K562 (cell line): ENCODE results near the gene SGIP1. TPM values are rescaled to one million over a fixed set of nuclear protein-coding genes. Genes with fewer than 3 reads are reported as not detected.

Experiments
- ATAC-seq: fragments of 200-7000 bp; cut with Tn5 transposase; 3 replicates; pipeline ENCODE4 v1.9.1; 2020; ENCODE audit warnings: moderate library complexity
- BruUV-seq: library from RNA; stranded (reverse); fragments of 400-500 nt; replicated peaks from 2 replicates; lab custom pipeline; 2021; lab: Mats Ljungman, UMichigan
- CTCF ChIA-PET: fragments of 300-600 bp; formaldehyde crosslinking; extraction: SDS; loops from one replicate; lab custom pipeline; 2021; ENCODE audit warnings: low intra/inter-chr PET ratio; lab: Yijun Ruan, JAX
- POLR2A ChIA-PET: fragments of 300-600, 350-650 bp; sonication (Branson Sonifier 250); formaldehyde crosslinking; extraction: SDS; loops from one replicate; lab custom pipeline; 2021; ENCODE audit warnings: antibody characterized with exemption, inconsistent platforms; lab: Yijun Ruan, JAX
- DNase-seq, 4 experiments: peaks; one replicate each; pipeline versions ENCODE4 v3.0.0 to v3.0.0-alpha.2; 2011 to 2018; ENCODE audit warnings: low spot score in 3 of 4, mixed read lengths in 3 of 4; ENCODE audit errors: extremely low read depth in 1 of 4
- FAIRE-seq: peaks from 2 replicates; lab custom pipeline; 2011; peaks lifted over from hg19 to GRCh38; lab: Jason Lieb, UNC
- H2AFZ ChIP-seq: 2 replicates; pipeline ENCODE4 v1.6.0; 2011; ENCODE audit warnings: low read depth, low read length, control low read depth, inconsistent platforms
- H3K27ac ChIP-seq: fragments of 200-600 bp; 3 replicates; pipeline ENCODE4 v1.8.0; 2011; ENCODE audit warnings: low read depth, mild to moderate bottlenecking, control low read depth, inconsistent platforms, low read length, moderate library complexity, mixed read lengths; ENCODE audit errors: extremely low read depth
- H3K27me3 ChIP-seq, 2 experiments: fragments of 300-600 bp in 1 of 2; 2 replicates in 1 of 2; 3 replicates in 1 of 2; pipeline versions ENCODE4 v1.6.0 to v1.8.0; 2011; ENCODE audit warnings: inconsistent platforms in 2 of 2, low read length in 2 of 2, mild to moderate bottlenecking in 1 of 2, mixed read lengths in 1 of 2, moderate library complexity in 1 of 2; ENCODE audit not compliant: control insufficient read depth in 2 of 2, insufficient read depth in 2 of 2
- H3K36me3 ChIP-seq: fragments of 300-600 bp; 3 replicates; pipeline ENCODE4 v1.8.0; 2011; ENCODE audit warnings: mild to moderate bottlenecking, low read length, inconsistent platforms; ENCODE audit not compliant: control insufficient read depth, insufficient read depth
- H3K4me1 ChIP-seq, 2 experiments: fragments of 200-600 bp in 1 of 2; replicated peaks in 1 of 2; 2 replicates in 1 of 2; 3 replicates in 1 of 2; pipeline versions ENCODE4 v1.5.1 to v1.8.0; 2011; ENCODE audit warnings: inconsistent platforms in 2 of 2, low read length in 2 of 2, mild to moderate bottlenecking in 1 of 2, mixed read lengths in 1 of 2, moderate library complexity in 1 of 2; ENCODE audit not compliant: control insufficient read depth in 2 of 2, insufficient read depth in 2 of 2
- H3K4me2 ChIP-seq: 2 replicates; pipeline ENCODE4 v1.6.1; 2011; ENCODE audit warnings: low read length, control low read depth, inconsistent platforms, mixed read lengths; ENCODE audit not compliant: insufficient read depth
- H3K4me3 ChIP-seq: fragments of 200-600 bp; sonication (generic), shearing (Covaris generic); 2 replicates; pipeline ENCODE4 v1.5.1; 2016; ENCODE audit warnings: control low read depth, inconsistent platforms
- H3K79me2 ChIP-seq: fragments of 200-600 bp; 3 replicates; pipeline ENCODE4 v1.8.0; 2011; ENCODE audit warnings: low read length, inconsistent platforms; ENCODE audit not compliant: control insufficient read depth, insufficient read depth
- H3K9ac ChIP-seq, 2 experiments: 2 replicates each; pipeline versions ENCODE4 v1.6.0 to v1.6.1; 2011; ENCODE audit warnings: low read depth in 2 of 2, low read length in 2 of 2, control low read depth in 1 of 2, inconsistent platforms in 1 of 2, mild to moderate bottlenecking in 1 of 2, mixed read lengths in 1 of 2; ENCODE audit not compliant: insufficient read depth in 1 of 2
- H3K9me1 ChIP-seq: one replicate; pipeline ENCODE4 v1.6.0; 2011; ENCODE audit warnings: inconsistent platforms, mild to moderate bottlenecking, low read length, moderate library complexity; ENCODE audit not compliant: control insufficient read depth, insufficient read depth
- H3K9me3 ChIP-seq: replicated peaks from 2 replicates; pipeline ENCODE4 v1.5.1; 2011; ENCODE audit warnings: low read depth, low read length, inconsistent platforms; ENCODE audit not compliant: control insufficient read depth, insufficient read depth
- H4K20me1 ChIP-seq: replicated peaks from 2 replicates; pipeline ENCODE4 v1.6.1; 2011; ENCODE audit warnings: low read length, inconsistent platforms, mixed read lengths; ENCODE audit not compliant: control insufficient read depth, insufficient read depth
- ADNP ChIP-seq: fragments of 200-800 bp; sonication (Bioruptor generic); IDR thresholded peaks from 2 replicates; pipeline ENCODE4 v1.6.1; 2016; ENCODE audit warnings: missing genetic modification characterization, missing compliant biosample characterization
- CEBPB ChIP-seq: fragments of 450-650 bp; IDR thresholded peaks from 2 replicates; pipeline ENCODE4 v1.6.1; 2016; ENCODE audit warnings: missing genetic modification characterization, missing compliant biosample characterization
- CEBPG ChIP-seq, 3 experiments: fragments of 200-800 bp in 1 of 3; sonication (Bioruptor generic) in 1 of 3; sonication (generic) in 1 of 3; formaldehyde crosslinking in 1 of 3; IDR thresholded peaks in 2 of 3; conservative IDR thresholded peaks in 1 of 3; 2 replicates each; pipeline versions ENCODE4 v1.6.1 to v1.8.0; 2016 to 2022; ENCODE audit warnings: missing compliant biosample characterization in 2 of 3, missing genetic modification characterization in 2 of 3, mild to moderate bottlenecking in 1 of 3, missing genetic modification reagents in 1 of 3
- GATAD2A ChIP-seq: fragments of 450-650 bp; IDR thresholded peaks from 2 replicates; pipeline ENCODE4 v1.6.1; 2017
- KLF16 ChIP-seq: IDR thresholded peaks from 2 replicates; pipeline ENCODE4 v1.6.1; 2016; ENCODE audit warnings: antibody characterized with exemption
- NEUROD1 ChIP-seq: fragments of 150-350 bp; IDR thresholded peaks from 2 replicates; pipeline ENCODE4 v1.6.1; 2014; ENCODE audit warnings: borderline replicate concordance, low read length, low read depth; ENCODE audit not compliant: partially characterized antibody
- PHF21A ChIP-seq: fragments of 450-650 bp; IDR thresholded peaks from 2 replicates; pipeline ENCODE4 v1.6.1; 2017; ENCODE audit warnings: low read depth, borderline replicate concordance
- SMAD3 ChIP-seq: fragments of 450-650 bp; formaldehyde crosslinking; conservative IDR thresholded peaks from 2 replicates; pipeline ENCODE4 v1.4.0; 2020; ENCODE audit warnings: mild to moderate bottlenecking
- SRSF9 ChIP-seq: fragments of 200-400 bp; formaldehyde crosslinking; IDR thresholded peaks from 2 replicates; pipeline ENCODE4 v1.6.1; 2017; ENCODE audit warnings: low read depth, low read length, borderline replicate concordance
- TCF7L2 ChIP-seq: fragments of 150-350 bp; IDR thresholded peaks from 2 replicates; pipeline ENCODE4 v1.6.1; 2016; ENCODE audit warnings: low read depth, mild to moderate bottlenecking, low read length, moderate library complexity
- ZNF316 ChIP-seq: fragments of 450-650 bp; IDR thresholded peaks from 2 replicates; pipeline ENCODE4 v1.6.1; 2016
- ZNF830 ChIP-seq: fragments of 250-450 bp; sonication (Bioruptor Pico); IDR thresholded peaks from 2 replicates; pipeline ENCODE4 v1.5.0; 2021; ENCODE audit warnings: mild to moderate bottlenecking
- WGBS: fragments of 100-300 bp; shearing (Covaris generic); methylation state at CpG from one replicate; pipeline ENCODE4 v1.1.6; 2016; ENCODE audit warnings: low coverage, mixed read lengths; ENCODE audit not compliant: insufficient coverage; ENCODE audit errors: missing lambda C conversion rate; 5-methylcytosine and 5-hydroxymethylcytosine counted together
- in situ Hi-C: fragments of 300-500 bp; cut with MboI; formaldehyde crosslinking; loops from 4 replicates; pipeline ENCODE4 v1.15.0; 2018; ENCODE audit warnings: inconsistent platforms, mixed read lengths
- intact Hi-C: fragments of 100-400 bp; cut with micrococcal nuclease; formaldehyde crosslinking; loops from 2 replicates; pipeline ENCODE4 v1.14.2; 2022
- polyA plus RNA-seq, 8 experiments: library from polyadenylated mRNA; depleted of rRNA in 4 of 8; stranded (reverse) in 5 of 8; unstranded in 3 of 8; fragments of >200 nt; fragmentation: Nextera tagmentation in 2 of 8; fragmentation: Illumina TruSeq in 1 of 8; extraction: Ambion mirVana in 2 of 8; extraction: Trizol in 1 of 8; gene quantifications; 2 replicates each; pipeline versions ENCODE4 v1.2.1 to v1.2.3, GENCODE V29; 2011 to 2014; ENCODE audit warnings: inconsistent platforms in 1 of 8, missing spikeins in 1 of 8
- total RNA-seq, 7 experiments: library from RNA; depleted of rRNA in 6 of 7; stranded (reverse); fragments of >200 nt in 6 of 7; fragmentation: Illumina TruSeq in 2 of 7; extraction: Trizol in 2 of 7; gene quantifications; 2 replicates each; pipeline versions ENCODE4 v1.2.1 to v1.2.3, GENCODE V29; 2011 to 2021; ENCODE audit warnings: low replicate concordance in 1 of 7
- TF ChIP-seq, protein P1 (sequence below): fragments of 250-450 bp; sonication (Bioruptor Pico); IDR thresholded peaks from 2 replicates; pipeline ENCODE4 v1.8.0; 2022; ENCODE audit warnings: inconsistent platforms, mild to moderate bottlenecking, moderate library complexity, borderline replicate concordance
- TF ChIP-seq, protein P2 (sequence below): fragments of 250-450 bp; sonication (Bioruptor Pico); IDR thresholded peaks from 2 replicates; pipeline ENCODE4 v1.4.0; 2020
- TF ChIP-seq, protein P3 (sequence below): sonication (generic); formaldehyde crosslinking; IDR thresholded peaks from 2 replicates; pipeline ENCODE4 v1.8.0; 2022; ENCODE audit warnings: missing genetic modification reagents, mild to moderate bottlenecking, borderline replicate concordance
- TF ChIP-seq, protein P4 (sequence below): fragments of 450-650 bp; formaldehyde crosslinking; IDR thresholded peaks from 2 replicates; pipeline ENCODE4 v1.4.0; 2020; ENCODE audit warnings: mild to moderate bottlenecking, moderate library complexity
- TF ChIP-seq, protein P5 (sequence below): fragments of 450-650 bp; IDR thresholded peaks from 2 replicates; pipeline ENCODE4 v1.6.1; 2016; ENCODE audit warnings: low read depth, mild to moderate bottlenecking, moderate library complexity

Gene SGIP1
- total and polyA plus RNA-seq, 9 of the 15 experiments (the other 6 are each of a cell fraction or from before 2014, with no cell fraction given) = 0.07 to 0.35 TPM; not detected in 7

DNA sequence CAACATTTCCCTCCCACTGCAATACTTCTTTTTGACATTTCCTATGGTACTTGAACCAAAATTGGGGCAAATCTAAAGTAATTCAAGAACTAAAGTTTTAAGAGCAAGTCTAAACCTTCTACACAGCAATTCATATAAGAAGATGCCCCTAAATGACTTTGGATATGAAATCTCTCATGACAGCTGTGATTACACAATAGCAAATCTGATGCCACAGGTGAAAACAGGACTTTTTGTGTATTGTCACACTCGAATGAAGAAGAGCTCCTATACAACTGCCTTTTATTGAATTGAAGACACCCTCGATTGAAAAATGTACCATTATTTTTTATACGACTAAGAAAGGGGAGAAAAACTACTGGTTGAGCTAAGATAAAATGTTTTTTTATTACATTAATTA, 158.7 kb downstream of the SGIP1 start:
- ChIA-PET POLR2A (interaction anchor here (0.7 kb wide), 1 partner anchor 40 kb away, joined by 3 read pairs; no protein-coding TSS in a partner anchor), CTCF (no interaction called here)
- H3K4me3 ChIP-seq = no peak overlapping the region
- peaks cover 4 to 7% of the 10 kb centered on the region in 2 experiments; a peak in 3 of 5 replicates for H3K27me3 ChIP-seq
- no peaks in the 10 kb centered on the region for H3K79me2 ChIP-seq
- no peak overlapping the region for H3K27ac ChIP-seq
- ATAC-seq (no peak), FAIRE-seq (no peak), DNase-seq (no peak)
- in situ Hi-C loops = no loop called here
- no peaks in the 10 kb centered on the region for H4K20me1 ChIP-seq
- no peaks in the 10 kb centered on the region for H3K36me3 ChIP-seq
- no peaks in the 10 kb centered on the region for H3K9me3 ChIP-seq
- TF ChIP-seq SRSF9 (no peak), NEUROD1 (no peak), ZNF316 (no peak), TCF7L2 (no peak), ZNF830 (no peak), SMAD3 (CRISPR knock-in tag) (no peak), KLF16 (no peak), CEBPB (peak; percentile 52), GATAD2A (no peak), PHF21A (no peak), CEBPG (CRISPR knock-in tag; IDR thresholded peaks at IDR 0.05) (no peak), CEBPG (tag; conservative IDR thresholded peaks at IDR 0.05 in 1 of 2, IDR thresholded peaks at IDR 0.05 in 1 of 2) (peak in 1 of 2 experiments; percentile 29; a peak in 1 of 4 replicates), ADNP (no peak)
- TF ChIP-seq, protein P1, sequence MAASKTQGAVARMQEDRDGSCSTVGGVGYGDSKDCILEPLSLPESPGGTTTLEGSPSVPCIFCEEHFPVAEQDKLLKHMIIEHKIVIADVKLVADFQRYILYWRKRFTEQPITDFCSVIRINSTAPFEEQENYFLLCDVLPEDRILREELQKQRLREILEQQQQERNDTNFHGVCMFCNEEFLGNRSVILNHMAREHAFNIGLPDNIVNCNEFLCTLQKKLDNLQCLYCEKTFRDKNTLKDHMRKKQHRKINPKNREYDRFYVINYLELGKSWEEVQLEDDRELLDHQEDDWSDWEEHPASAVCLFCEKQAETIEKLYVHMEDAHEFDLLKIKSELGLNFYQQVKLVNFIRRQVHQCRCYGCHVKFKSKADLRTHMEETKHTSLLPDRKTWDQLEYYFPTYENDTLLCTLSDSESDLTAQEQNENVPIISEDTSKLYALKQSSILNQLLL (CRISPR knock-in tag) = no peak
- TF ChIP-seq, protein P2, sequence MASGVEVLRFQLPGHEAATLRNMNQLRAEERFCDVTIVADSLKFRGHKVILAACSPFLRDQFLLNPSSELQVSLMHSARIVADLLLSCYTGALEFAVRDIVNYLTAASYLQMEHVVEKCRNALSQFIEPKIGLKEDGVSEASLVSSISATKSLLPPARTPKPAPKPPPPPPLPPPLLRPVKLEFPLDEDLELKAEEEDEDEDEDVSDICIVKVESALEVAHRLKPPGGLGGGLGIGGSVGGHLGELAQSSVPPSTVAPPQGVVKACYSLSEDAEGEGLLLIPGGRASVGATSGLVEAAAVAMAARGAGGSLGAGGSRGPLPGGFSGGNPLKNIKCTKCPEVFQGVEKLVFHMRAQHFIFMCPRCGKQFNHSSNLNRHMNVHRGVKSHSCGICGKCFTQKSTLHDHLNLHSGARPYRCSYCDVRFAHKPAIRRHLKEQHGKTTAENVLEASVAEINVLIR (CRISPR knock-in tag) = no peak
- TF ChIP-seq, protein P3, sequence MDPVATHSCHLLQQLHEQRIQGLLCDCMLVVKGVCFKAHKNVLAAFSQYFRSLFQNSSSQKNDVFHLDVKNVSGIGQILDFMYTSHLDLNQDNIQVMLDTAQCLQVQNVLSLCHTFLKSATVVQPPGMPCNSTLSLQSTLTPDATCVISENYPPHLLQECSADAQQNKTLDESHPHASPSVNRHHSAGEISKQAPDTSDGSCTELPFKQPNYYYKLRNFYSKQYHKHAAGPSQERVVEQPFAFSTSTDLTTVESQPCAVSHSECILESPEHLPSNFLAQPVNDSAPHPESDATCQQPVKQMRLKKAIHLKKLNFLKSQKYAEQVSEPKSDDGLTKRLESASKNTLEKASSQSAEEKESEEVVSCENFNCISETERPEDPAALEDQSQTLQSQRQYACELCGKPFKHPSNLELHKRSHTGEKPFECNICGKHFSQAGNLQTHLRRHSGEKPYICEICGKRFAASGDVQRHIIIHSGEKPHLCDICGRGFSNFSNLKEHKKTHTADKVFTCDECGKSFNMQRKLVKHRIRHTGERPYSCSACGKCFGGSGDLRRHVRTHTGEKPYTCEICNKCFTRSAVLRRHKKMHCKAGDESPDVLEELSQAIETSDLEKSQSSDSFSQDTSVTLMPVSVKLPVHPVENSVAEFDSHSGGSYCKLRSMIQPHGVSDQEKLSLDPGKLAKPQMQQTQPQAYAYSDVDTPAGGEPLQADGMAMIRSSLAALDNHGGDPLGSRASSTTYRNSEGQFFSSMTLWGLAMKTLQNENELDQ (CRISPR knock-in tag) = no peak
- TF ChIP-seq, protein P4, sequence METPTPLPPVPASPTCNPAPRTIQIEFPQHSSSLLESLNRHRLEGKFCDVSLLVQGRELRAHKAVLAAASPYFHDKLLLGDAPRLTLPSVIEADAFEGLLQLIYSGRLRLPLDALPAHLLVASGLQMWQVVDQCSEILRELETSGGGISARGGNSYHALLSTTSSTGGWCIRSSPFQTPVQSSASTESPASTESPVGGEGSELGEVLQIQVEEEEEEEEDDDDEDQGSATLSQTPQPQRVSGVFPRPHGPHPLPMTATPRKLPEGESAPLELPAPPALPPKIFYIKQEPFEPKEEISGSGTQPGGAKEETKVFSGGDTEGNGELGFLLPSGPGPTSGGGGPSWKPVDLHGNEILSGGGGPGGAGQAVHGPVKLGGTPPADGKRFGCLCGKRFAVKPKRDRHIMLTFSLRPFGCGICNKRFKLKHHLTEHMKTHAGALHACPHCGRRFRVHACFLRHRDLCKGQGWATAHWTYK (CRISPR knock-in tag) = no peak
- TF ChIP-seq, protein P5, sequence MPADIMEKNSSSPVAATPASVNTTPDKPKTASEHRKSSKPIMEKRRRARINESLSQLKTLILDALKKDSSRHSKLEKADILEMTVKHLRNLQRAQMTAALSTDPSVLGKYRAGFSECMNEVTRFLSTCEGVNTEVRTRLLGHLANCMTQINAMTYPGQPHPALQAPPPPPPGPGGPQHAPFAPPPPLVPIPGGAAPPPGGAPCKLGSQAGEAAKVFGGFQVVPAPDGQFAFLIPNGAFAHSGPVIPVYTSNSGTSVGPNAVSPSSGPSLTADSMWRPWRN = no peak
- WGBS = 2% methylated on average over 3 of the region's 3 CpGs
- H3K4me2 ChIP-seq = no peak overlapping the region
- no TSS peak for BruUV-seq
- H3K9me1 ChIP-seq = no peaks in the 10 kb centered on the region
- intact Hi-C loops = no loop called here
- H3K4me1 ChIP-seq = no peaks in the 10 kb centered on the region
- H3K9ac ChIP-seq = no peak overlapping the region
- no peak overlapping the region for H2AFZ ChIP-seq
